ENCODE measurements around the gene DHX38.

The DHX38 gene

GRCh38 chr16:72084445-72084844 is 9.2 kb upstream of the DHX38 start:
- no peak for DNase-seq

GRCh38 chr16:72085002-72085401 is 8.6 kb upstream of the DHX38 start:
- DNase-seq = no peak

GRCh38 chr16:72091217-72091616 is 2.4 kb upstream of the DHX38 start:
- no peak for DNase-seq

GRCh38 chr16:72092832-72093447 is 707 bp upstream of the DHX38 start:
- no peak for DNase-seq

- no peak for DNase-seq
Measured at GRCh38 chr16:72094266-72094610, 591 bp downstream of the DHX38 start.

- DNase-seq = no peak
Measured at GRCh38 chr16:72098936-72099335, 5.3 kb downstream of the DHX38 start.

- no peak for DNase-seq
Measured at GRCh38 chr16:72099377-72099818, 5.8 kb downstream of the DHX38 start.

GRCh38 chr16:72101195-72101594 is 7.5 kb downstream of the DHX38 start:
- no peak for DNase-seq

- DNase-seq = no peak
Measured at GRCh38 chr16:72104905-72105304, 11.3 kb downstream of the DHX38 start.

- DNase-seq = no peak
Measured at GRCh38 chr16:72105978-72106377, 12.3 kb downstream of the DHX38 start.

GRCh38 chr16:72107371-72107770 is 13.7 kb downstream of the DHX38 start:
- no peak for DNase-seq

GRCh38 chr16:72108353-72109102 is 14.9 kb downstream of the DHX38 start:
- DNase-seq = no peak

GRCh38 chr16:72109300-72109699 is 15.7 kb downstream of the DHX38 start:
- no peak for DNase-seq

- no peak for DNase-seq
Measured at GRCh38 chr16:72109966-72110530, 16.4 kb downstream of the DHX38 start.

- no peak for DNase-seq
Measured at GRCh38 chr16:72110662-72111615, 17.3 kb downstream of the DHX38 start.

- DNase-seq = no peak
Measured at GRCh38 chr16:72111657-72112451, 18.2 kb downstream of the DHX38 start.

GRCh38 chr16:72112452-72112792 is 18.8 kb downstream of the DHX38 start:
- no peak for DNase-seq

GRCh38 chr16:72112906-72113615 is 19.4 kb downstream of the DHX38 start:
- no peak for DNase-seq

- no peak for DNase-seq
Measured at GRCh38 chr16:72113616-72113945, 19.9 kb downstream of the DHX38 start.

- no peak for DNase-seq
Measured at GRCh38 chr16:72120026-72120425, 26.4 kb downstream of the DHX38 start.

GRCh38 chr16:72122308-72122707 is 28.7 kb downstream of the DHX38 start:
- DNase-seq = no peak

- no peak for DNase-seq
Measured at GRCh38 chr16:72122916-72123315, 29.3 kb downstream of the DHX38 start.

Measured in cerebellar nuclear complex (tissue), 1 donor.